ENCODE data around the gene CEP72.
"Not testable (repeated sequence)": the region's sequence is repeated elsewhere in the genome, so short reads cannot be mapped to it uniquely, and the experiment has no call there.

Gene CEP72

GRCh38 chr5:572398-573019 lies 39.6 kb upstream of the CEP72 start:
- no peak for TF ChIP-seq CTCF (IDR thresholded peaks at IDR 0.05)
- H3K4me1 Mint-ChIP-seq, result peaks cover 45% of the 10 kb centered on the region
- peaks cover 31% of the 10 kb centered on the region for H3K27me3 Mint-ChIP-seq (ENCODE audit: low read depth, poor library complexity)
- DNase-seq, result no peak
- no peak overlapping the region for H3K27ac Mint-ChIP-seq
- no peaks in the 10 kb centered on the region for H3K36me3 Mint-ChIP-seq (ENCODE audit: low read depth)
- peak overlapping the region; percentile 12 for H3K4me3 Mint-ChIP-seq
- H3K9me3 Mint-ChIP-seq, result peaks cover 26% of the 10 kb centered on the region

- Mint-ChIP-seq H3K27ac (peak overlapping the region; percentile 65), H3K4me1 (peaks cover 41% of the 10 kb centered on the region), H3K27me3 (ENCODE audit: low read depth, poor library complexity) (peaks cover 30% of the 10 kb centered on the region), H3K9me3 (peaks cover 33% of the 10 kb centered on the region), H3K4me3 (peak overlapping the region; percentile 12), H3K36me3 (ENCODE audit: low read depth) (no peaks in the 10 kb centered on the region)
- TF ChIP-seq CTCF (IDR thresholded peaks at IDR 0.05), result no peak
- no peak for DNase-seq
Observed at GRCh38 chr5:573206-573605, 38.9 kb upstream of the CEP72 start.

- H3K4me1 Mint-ChIP-seq, result peaks cover 34% of the 10 kb centered on the region
- H3K27ac Mint-ChIP-seq, result no peak overlapping the region
- peaks cover 37% of the 10 kb centered on the region for H3K9me3 Mint-ChIP-seq
- H3K36me3 Mint-ChIP-seq (ENCODE audit: low read depth), result no peaks in the 10 kb centered on the region
- no peak overlapping the region for H3K4me3 Mint-ChIP-seq
- no peak for TF ChIP-seq CTCF (IDR thresholded peaks at IDR 0.05)
- H3K27me3 Mint-ChIP-seq (ENCODE audit: low read depth, poor library complexity), result peaks cover 35% of the 10 kb centered on the region
- DNase-seq, result no peak
Observed at GRCh38 chr5:573976-574375, 38.2 kb upstream of the CEP72 start.

GRCh38 chr5:574906-575305 lies 37.2 kb upstream of the CEP72 start:
- Mint-ChIP-seq H3K4me3 (no peak overlapping the region), H3K27me3 (ENCODE audit: low read depth, poor library complexity) (peaks cover 42% of the 10 kb centered on the region), H3K27ac (no peak overlapping the region), H3K9me3 (peaks cover 37% of the 10 kb centered on the region), H3K36me3 (ENCODE audit: low read depth) (no peaks in the 10 kb centered on the region), H3K4me1 (peaks cover 34% of the 10 kb centered on the region)
- TF ChIP-seq CTCF (IDR thresholded peaks at IDR 0.05), result no peak
- no peak for DNase-seq

GRCh38 chr5:575636-576035 lies 36.5 kb upstream of the CEP72 start:
- Mint-ChIP-seq H3K27me3 (ENCODE audit: low read depth, poor library complexity) (peaks cover 48% of the 10 kb centered on the region), H3K27ac (no peak overlapping the region), H3K9me3 (peaks cover 37% of the 10 kb centered on the region), H3K4me3 (no peak overlapping the region), H3K4me1 (peaks cover 34% of the 10 kb centered on the region), H3K36me3 (ENCODE audit: low read depth) (no peaks in the 10 kb centered on the region)
- no peak for DNase-seq
- no peak for TF ChIP-seq CTCF (IDR thresholded peaks at IDR 0.05)

- not testable (repeated sequence) for DNase-seq; H3K4me3 Mint-ChIP-seq; H3K27ac Mint-ChIP-seq; H3K36me3 Mint-ChIP-seq (ENCODE audit: low read depth)
- peaks cover 61% of the 10 kb centered on the region for H3K27me3 Mint-ChIP-seq (ENCODE audit: low read depth, poor library complexity)
- H3K4me1 Mint-ChIP-seq, result peaks cover 26% of the 10 kb centered on the region
- H3K9me3 Mint-ChIP-seq, result peaks cover 40% of the 10 kb centered on the region
Observed at GRCh38 chr5:577214-577613, 34.9 kb upstream of the CEP72 start.
